Loucy (cell line): Measurements from ENCODE around the gene CPEB4.

ENCODE experiments used
- EZH2phosphoT487 ChIP-seq: fragments of 200-600 bp; IDR thresholded peaks from 2 replicates; pipeline ENCODE4 v1.6.1; 2018; ENCODE audit warnings: antibody characterized with exemption, mild to moderate bottlenecking, moderate library complexity, borderline replicate concordance
- TF ChIP-seq, protein P1 (sequence below): fragments of 200-600 bp; sonication (generic); conservative IDR thresholded peaks from 2 replicates; pipeline ENCODE4 v1.5.1; 2014; ENCODE audit warnings: mild to moderate bottlenecking, antibody characterized with exemption, low read length

DNA sequence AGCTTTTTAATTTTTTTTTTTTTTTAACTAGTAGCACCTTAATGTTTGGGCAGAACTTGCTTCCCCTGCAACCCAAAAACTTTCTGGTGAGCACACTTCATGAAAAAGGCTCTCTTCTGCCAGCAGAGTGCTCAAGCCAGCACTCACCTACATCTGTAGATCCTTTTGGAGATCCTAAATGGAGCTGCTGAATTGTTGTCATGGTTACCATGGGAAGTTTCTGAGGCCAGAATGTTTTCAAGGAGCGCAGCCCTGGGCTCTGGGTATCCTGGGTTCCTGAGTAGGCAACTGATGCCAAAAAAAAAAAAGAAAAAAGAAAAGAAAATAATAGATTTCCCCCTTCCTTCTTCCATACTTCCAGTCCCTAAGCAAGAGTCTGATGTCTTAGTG lies 3.1 kb upstream of the CPEB4 start:
- TF ChIP-seq, protein P1, sequence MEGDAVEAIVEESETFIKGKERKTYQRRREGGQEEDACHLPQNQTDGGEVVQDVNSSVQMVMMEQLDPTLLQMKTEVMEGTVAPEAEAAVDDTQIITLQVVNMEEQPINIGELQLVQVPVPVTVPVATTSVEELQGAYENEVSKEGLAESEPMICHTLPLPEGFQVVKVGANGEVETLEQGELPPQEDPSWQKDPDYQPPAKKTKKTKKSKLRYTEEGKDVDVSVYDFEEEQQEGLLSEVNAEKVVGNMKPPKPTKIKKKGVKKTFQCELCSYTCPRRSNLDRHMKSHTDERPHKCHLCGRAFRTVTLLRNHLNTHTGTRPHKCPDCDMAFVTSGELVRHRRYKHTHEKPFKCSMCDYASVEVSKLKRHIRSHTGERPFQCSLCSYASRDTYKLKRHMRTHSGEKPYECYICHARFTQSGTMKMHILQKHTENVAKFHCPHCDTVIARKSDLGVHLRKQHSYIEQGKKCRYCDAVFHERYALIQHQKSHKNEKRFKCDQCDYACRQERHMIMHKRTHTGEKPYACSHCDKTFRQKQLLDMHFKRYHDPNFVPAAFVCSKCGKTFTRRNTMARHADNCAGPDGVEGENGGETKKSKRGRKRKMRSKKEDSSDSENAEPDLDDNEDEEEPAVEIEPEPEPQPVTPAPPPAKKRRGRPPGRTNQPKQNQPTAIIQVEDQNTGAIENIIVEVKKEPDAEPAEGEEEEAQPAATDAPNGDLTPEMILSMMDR = no peak
- TF ChIP-seq EZH2phosphoT487 = no peak
